RWPE2 (cell line): ENCODE data around the gene CEACAM16.
A peak's percentile ranks its signal among the peaks of the same experiment; 100 is the strongest.

ENCODE experiments used
- ATAC-seq: fragments of 200-7000 bp; cut with Tn5 transposase; 3 replicates; pipeline ENCODE4 v1.9.1; 2021; ENCODE audit warnings: low read depth
- DNase-seq: peaks from one replicate; pipeline ENCODE4 v3.0.0-alpha.2; 2020; ENCODE audit warnings: low spot score
- H3K27ac ChIP-seq: fragments of 450-650 bp; 2 replicates; pipeline ENCODE4 v1.5.1; 2017; ENCODE audit warnings: mild to moderate bottlenecking; ENCODE audit not compliant: poor library complexity, severe bottlenecking
- H3K27me3 ChIP-seq: fragments of 250-450 bp; sonication (Bioruptor Pico); 2 replicates; pipeline ENCODE4 v1.5.1; 2021; ENCODE audit warnings: mild to moderate bottlenecking, moderate library complexity; ENCODE audit not compliant: insufficient read depth, poor library complexity, severe bottlenecking
- H3K36me3 ChIP-seq: fragments of 250-450 bp; sonication (Bioruptor Pico); 2 replicates; pipeline ENCODE4 v1.5.1; 2020; ENCODE audit warnings: low read depth, mild to moderate bottlenecking, moderate library complexity
- H3K4me1 ChIP-seq: fragments of 250-450 bp; sonication (Bioruptor Pico); 2 replicates; pipeline ENCODE4 v1.5.1; 2021; ENCODE audit warnings: mild to moderate bottlenecking, moderate library complexity; ENCODE audit not compliant: insufficient read depth, poor library complexity, severe bottlenecking
- H3K4me3 ChIP-seq: fragments of 250-450 bp; sonication (Bioruptor Pico); 2 replicates; pipeline ENCODE4 v1.5.1; 2021; ENCODE audit warnings: mild to moderate bottlenecking, moderate library complexity; ENCODE audit not compliant: severe bottlenecking
- H3K9me3 ChIP-seq: fragments of 250-450 bp; sonication (Bioruptor Pico); 2 replicates; pipeline ENCODE4 v1.5.1; 2021; ENCODE audit warnings: mild to moderate bottlenecking, moderate library complexity; ENCODE audit not compliant: severe bottlenecking
- CTCF ChIP-seq: fragments of 450-650 bp; IDR thresholded peaks from one replicate; pipeline ENCODE4 v1.5.1; 2017; ENCODE audit warnings: mild to moderate bottlenecking, moderate library complexity; ENCODE audit not compliant: poor library complexity, severe bottlenecking

Gene CEACAM16

GRCh38 chr19:44662691-44663385 is 36.1 kb upstream of the CEACAM16 start:
- no peak for ATAC-seq
- H3K36me3 ChIP-seq, result peaks cover 56% of the 10 kb centered on the region

GRCh38 chr19:44663996-44664395 is 35.0 kb upstream of the CEACAM16 start:
- H3K36me3 ChIP-seq, result peaks cover 45% of the 10 kb centered on the region
- DNase-seq, result no peak
- no peak for TF ChIP-seq CTCF
- no peak overlapping the region for H3K4me3 ChIP-seq
- H3K9me3 ChIP-seq, result no peaks in the 10 kb centered on the region
- H3K4me1 ChIP-seq, result no peaks in the 10 kb centered on the region
- ATAC-seq, result no peak
- no peaks in the 10 kb centered on the region for H3K27me3 ChIP-seq
- no peak overlapping the region for H3K27ac ChIP-seq

More at GRCh38 chr19:44662691-44663385, 36.1 kb upstream of the CEACAM16 start:
- DNase-seq, result no peak
- H3K27ac ChIP-seq, result no peak overlapping the region
- H3K4me1 ChIP-seq, result no peaks in the 10 kb centered on the region
- H3K4me3 ChIP-seq, result no peak overlapping the region
- H3K27me3 ChIP-seq, result no peaks in the 10 kb centered on the region
- TF ChIP-seq CTCF, result no peak
- H3K9me3 ChIP-seq, result no peaks in the 10 kb centered on the region

- no peak for ATAC-seq
- H3K27ac ChIP-seq, result no peak overlapping the region
- H3K4me3 ChIP-seq, result no peak overlapping the region
- no peaks in the 10 kb centered on the region for H3K27me3 ChIP-seq
- TF ChIP-seq CTCF, result no peak
- H3K9me3 ChIP-seq, result no peaks in the 10 kb centered on the region
- H3K4me1 ChIP-seq, result no peaks in the 10 kb centered on the region
- no peak for DNase-seq
- peaks cover 35% of the 10 kb centered on the region for H3K36me3 ChIP-seq
Measured at GRCh38 chr19:44664976-44665375, 34.0 kb upstream of the CEACAM16 start.

- TF ChIP-seq CTCF, result no peak
- Histone ChIP-seq H3K27me3 (no peaks in the 10 kb centered on the region), H3K36me3 (peaks cover 15% of the 10 kb centered on the region), H3K9me3 (no peaks in the 10 kb centered on the region), H3K4me3 (no peak overlapping the region), H3K4me1 (no peaks in the 10 kb centered on the region), H3K27ac (no peak overlapping the region)
- DNase-seq (no peak), ATAC-seq (0 out of 3 replicates have a peak, but pooled peaks have one; percentile 5)
Measured at GRCh38 chr19:44666852-44667556, 31.9 kb upstream of the CEACAM16 start.
